B cell (primary cell): ENCODE data around the gene SHLD3. TPM values are rescaled to one million over a fixed set of nuclear protein-coding genes. Genes with fewer than 3 reads are reported as not detected.

Source experiments
- ATAC-seq: fragments of 200-7000 bp; cut with Tn5 transposase; one replicate; pipeline ENCODE4 v1.10.0; 2021; ENCODE audit warnings: low read depth, mild to moderate bottlenecking, moderate number of reproducible peaks, moderate library complexity
- CTCF ChIA-PET: fragments of 350-600 bp; sonication (Branson Sonifier 250); formaldehyde crosslinking; loops from one replicate; lab custom pipeline; 2021; ENCODE audit warnings: antibody characterized with exemption, inconsistent platforms; lab: Charles Lee
- POLR2A ChIA-PET: fragments of 350-600 bp; sonication (Branson Sonifier 250); formaldehyde crosslinking; loops from one replicate; lab custom pipeline; 2021; ENCODE audit warnings: antibody characterized with exemption; lab: Charles Lee
- DNase-seq: peaks from one replicate; pipeline ENCODE4 v3.0.0; 2013
- H2AFZ ChIP-seq: 2 replicates; pipeline ENCODE4 v1.6.1; 2012; ENCODE audit warnings: mild to moderate bottlenecking, low read depth, low read length; ENCODE audit not compliant: insufficient read depth, poor library complexity, severe bottlenecking
- H3K27ac ChIP-seq, 2 donors: 1 replicate in 1 of 2; 2 replicates in 1 of 2; pipeline ENCODE4 v1.5.1; 2012 to 2013; ENCODE audit warnings: low read length in 2 of 2, mild to moderate bottlenecking in 2 of 2, moderate library complexity in 1 of 2
- H3K27me3 ChIP-seq, 4 experiments: fragments of 200-600 bp in 1 of 4; sonication (generic) in 1 of 4; replicated peaks in 1 of 4; 1 replicate in 2 of 4; 2 replicates in 2 of 4; pipeline versions ENCODE4 v1.6.1 to v1.7.0; 2013 to 2016; ENCODE audit warnings: low read length in 3 of 4, mild to moderate bottlenecking in 2 of 4, mixed read lengths in 1 of 4, moderate library complexity in 1 of 4; ENCODE audit not compliant: insufficient read depth in 4 of 4, control insufficient read depth in 3 of 4; ENCODE audit errors: control extremely low read depth in 1 of 4
- H3K36me3 ChIP-seq, 2 experiments: replicated peaks in 1 of 2; 1 replicate in 1 of 2; 2 replicates in 1 of 2; pipeline versions ENCODE4 v1.6.1 to v1.7.1; 2013; ENCODE audit warnings: low read length in 1 of 2; ENCODE audit not compliant: insufficient read depth in 2 of 2, control insufficient read depth in 1 of 2; ENCODE audit errors: control extremely low read depth in 1 of 2, extremely low read depth in 1 of 2
- H3K4me1 ChIP-seq, 2 donors: fragments of 200-600 bp in 1 of 2; sonication (generic) in 1 of 2; 1 replicate in 1 of 2; 2 replicates in 1 of 2; pipeline versions ENCODE4 v1.5.1 to v1.6.1; 2013 to 2017; ENCODE audit warnings: low read length in 2 of 2; ENCODE audit not compliant: control insufficient read depth in 2 of 2, insufficient read depth in 2 of 2
- H3K4me2 ChIP-seq: replicated peaks from 2 replicates; pipeline ENCODE3; 2012; ENCODE audit warnings: mild to moderate bottlenecking, low read depth, low read length; ENCODE audit not compliant: poor library complexity, severe bottlenecking
- H3K4me3 ChIP-seq, 5 experiments: fragments of 200-600 bp in 1 of 5; sonication (generic) in 1 of 5; 1 replicate in 3 of 5; 2 replicates in 2 of 5; pipeline versions ENCODE4 v1.5.1 to v1.7.0; 2011 to 2016; ENCODE audit warnings: low read length in 4 of 5, mild to moderate bottlenecking in 4 of 5, low read depth in 2 of 5, control low read depth in 1 of 5, moderate library complexity in 1 of 5; ENCODE audit not compliant: insufficient read depth in 1 of 5; ENCODE audit errors: control extremely low read depth in 1 of 5, extremely low read depth in 1 of 5
- H3K79me2 ChIP-seq: fragments of 200-600 bp; sonication (generic); one replicate; pipeline ENCODE4 v1.6.0; 2016; ENCODE audit warnings: low read length; ENCODE audit not compliant: control insufficient read depth, insufficient read depth
- H3K9ac ChIP-seq: fragments of 200-600 bp; sonication (generic); 2 replicates; pipeline ENCODE4 v1.6.1; 2017; ENCODE audit warnings: mild to moderate bottlenecking, low read length, moderate library complexity
- H3K9me3 ChIP-seq, 3 donors: one replicate each; pipeline versions ENCODE4 v1.6.1 to v1.7.1; 2013; ENCODE audit warnings: low read length in 2 of 3; ENCODE audit not compliant: control insufficient read depth in 2 of 3, insufficient read depth in 1 of 3; ENCODE audit errors: control extremely low read depth in 1 of 3
- H4K20me1 ChIP-seq: 2 replicates; pipeline ENCODE4 v1.6.0; 2012; ENCODE audit warnings: mild to moderate bottlenecking, low read length; ENCODE audit not compliant: insufficient read depth, control insufficient read depth, poor library complexity, severe bottlenecking
- H3K27ac Mint-ChIP-seq: one replicate; pipeline ENCODE4 v1.8.0; 2021; ENCODE audit warnings: mixed read lengths
- H3K27me3 Mint-ChIP-seq: one replicate; pipeline ENCODE4 v1.8.0; 2021; ENCODE audit warnings: mixed read lengths
- H3K4me1 Mint-ChIP-seq: one replicate; pipeline ENCODE4 v1.8.0; 2021; ENCODE audit warnings: mixed read lengths
- H3K4me3 Mint-ChIP-seq: one replicate; pipeline ENCODE4 v1.8.0; 2021; ENCODE audit warnings: mixed read lengths
- H3K9me3 Mint-ChIP-seq: one replicate; pipeline ENCODE4 v1.8.0; 2022; ENCODE audit warnings: mixed read lengths; ENCODE audit not compliant: insufficient read depth
- EZH2 ChIP-seq: IDR thresholded peaks from 2 replicates; pipeline ENCODE4 v1.6.1; 2012; ENCODE audit warnings: borderline replicate concordance, low read depth, mild to moderate bottlenecking, moderate library complexity, low read length; ENCODE audit not compliant: insufficient read depth, poor library complexity, severe bottlenecking
- WGBS: methylation state at CpG from one replicate; pipeline ENCODE4 v1.1.5; 2013; ENCODE audit warnings: missing lambda C conversion rate; ENCODE audit not compliant: insufficient coverage; 5-methylcytosine and 5-hydroxymethylcytosine counted together
- intact Hi-C: fragments of 100-400 bp; cut with micrococcal nuclease; formaldehyde crosslinking; loops from one replicate; pipeline ENCODE4 v1.10.0; 2022
- polyA plus RNA-seq: library from polyadenylated mRNA; depleted of rRNA; stranded (reverse); fragments of >200 nt; gene quantifications from 2 replicates; pipeline ENCODE4 v1.2.3, GENCODE V29; 2012
- total RNA-seq, 2 donors: library from RNA; stranded (reverse); fragments of 120-200 nt in 1 of 2; gene quantifications; 1 replicate in 1 of 2; 2 replicates in 1 of 2; pipeline versions ENCODE4 v1.2.3 to v1.2.4, GENCODE V29; 2013 to 2022
- TF ChIP-seq, protein P1 (sequence below): fragments of 200-600 bp; IDR thresholded peaks from one replicate; pipeline ENCODE4 v1.8.0; 2022; ENCODE audit warnings: antibody characterized with exemption, mild to moderate bottlenecking

SHLD3 gene
- total and polyA plus RNA-seq, 2 donors (not counting 1 experiment from before 2014, with no cell fraction given), result 3.7 to 6.7 TPM

DNA sequence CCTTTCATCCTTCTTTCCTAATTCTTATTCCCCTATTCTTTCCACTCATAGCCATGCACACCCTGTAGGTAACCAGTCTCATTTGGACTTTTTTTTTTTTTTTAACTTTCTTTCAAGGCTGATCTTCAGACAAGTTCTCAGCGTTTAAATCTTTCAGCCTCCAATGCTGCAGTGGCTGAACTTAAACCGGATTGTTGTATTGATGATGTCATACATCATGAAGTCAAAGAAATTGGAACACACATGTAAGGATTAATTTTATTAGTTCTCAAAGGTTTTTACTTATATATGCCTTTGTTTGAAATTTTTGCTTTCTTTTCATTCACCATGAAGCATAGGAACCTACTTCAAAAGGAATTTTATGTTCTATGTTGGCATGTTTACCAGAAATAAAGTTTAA lies 22.1 kb downstream of the SHLD3 start:
- intact Hi-C loops, result no loop called here
- no peaks in the 10 kb centered on the region for H3K9me3 Mint-ChIP-seq
- Histone ChIP-seq H3K4me3 (no peak overlapping the region), H3K9ac (no peak overlapping the region), H4K20me1 (no peaks in the 10 kb centered on the region), H3K9me3 (no peaks in the 10 kb centered on the region), H2AFZ (no peak overlapping the region), H3K27ac (no peak overlapping the region), H3K4me1 (no peaks in the 10 kb centered on the region), H3K27me3 (no peaks in the 10 kb centered on the region), H3K4me2 (no peak overlapping the region), H3K36me3 (peaks cover 2 to 5% of the 10 kb centered on the region in 2 experiments), H3K79me2 (peaks cover 2% of the 10 kb centered on the region)
- ChIA-PET POLR2A (no interaction called here), CTCF (no interaction called here)
- H3K27me3 Mint-ChIP-seq, result no peaks in the 10 kb centered on the region
- DNase-seq (no peak), ATAC-seq (no peak)
- H3K4me1 Mint-ChIP-seq, result no peaks in the 10 kb centered on the region
- TF ChIP-seq EZH2, result no peak
- TF ChIP-seq, protein P1, sequence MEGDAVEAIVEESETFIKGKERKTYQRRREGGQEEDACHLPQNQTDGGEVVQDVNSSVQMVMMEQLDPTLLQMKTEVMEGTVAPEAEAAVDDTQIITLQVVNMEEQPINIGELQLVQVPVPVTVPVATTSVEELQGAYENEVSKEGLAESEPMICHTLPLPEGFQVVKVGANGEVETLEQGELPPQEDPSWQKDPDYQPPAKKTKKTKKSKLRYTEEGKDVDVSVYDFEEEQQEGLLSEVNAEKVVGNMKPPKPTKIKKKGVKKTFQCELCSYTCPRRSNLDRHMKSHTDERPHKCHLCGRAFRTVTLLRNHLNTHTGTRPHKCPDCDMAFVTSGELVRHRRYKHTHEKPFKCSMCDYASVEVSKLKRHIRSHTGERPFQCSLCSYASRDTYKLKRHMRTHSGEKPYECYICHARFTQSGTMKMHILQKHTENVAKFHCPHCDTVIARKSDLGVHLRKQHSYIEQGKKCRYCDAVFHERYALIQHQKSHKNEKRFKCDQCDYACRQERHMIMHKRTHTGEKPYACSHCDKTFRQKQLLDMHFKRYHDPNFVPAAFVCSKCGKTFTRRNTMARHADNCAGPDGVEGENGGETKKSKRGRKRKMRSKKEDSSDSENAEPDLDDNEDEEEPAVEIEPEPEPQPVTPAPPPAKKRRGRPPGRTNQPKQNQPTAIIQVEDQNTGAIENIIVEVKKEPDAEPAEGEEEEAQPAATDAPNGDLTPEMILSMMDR, result no peak
- WGBS, result no CpG with 5 or more reads among the region's 2 CpGs
- H3K4me3 Mint-ChIP-seq, result no peak overlapping the region
- H3K27ac Mint-ChIP-seq, result no peak overlapping the region

DNA sequence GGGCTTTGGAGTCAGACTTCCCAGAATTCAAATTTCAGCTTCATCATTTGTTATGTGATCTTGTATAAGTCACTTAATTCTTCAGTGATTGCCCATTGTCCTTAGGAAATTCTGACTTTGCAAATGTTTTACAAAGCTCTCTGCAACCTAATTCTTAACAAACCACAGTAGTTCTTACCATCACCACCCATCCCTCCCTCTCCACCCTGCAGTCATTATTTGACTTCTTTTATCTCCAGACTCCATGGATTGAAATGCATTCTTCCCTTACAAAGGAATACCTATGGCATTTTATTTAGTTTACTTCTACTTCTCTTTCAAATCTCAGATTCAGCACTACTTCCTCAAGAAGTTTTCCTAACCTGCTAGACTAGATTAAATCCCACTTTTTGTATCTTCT lies 23.1 kb downstream of the SHLD3 start:
- CTCF ChIA-PET, result no interaction called here
- Mint-ChIP-seq H3K9me3 (no peaks in the 10 kb centered on the region), H3K27ac (no peak overlapping the region), H3K4me1 (no peaks in the 10 kb centered on the region), H3K4me3 (no peak overlapping the region), H3K27me3 (no peaks in the 10 kb centered on the region)
- Histone ChIP-seq H3K4me1 (no peaks in the 10 kb centered on the region), H3K9me3 (no peaks in the 10 kb centered on the region), H3K9ac (no peak overlapping the region), H2AFZ (no peak overlapping the region), H3K27ac (no peak overlapping the region), H3K27me3 (no peaks in the 10 kb centered on the region), H3K79me2 (peaks cover 2% of the 10 kb centered on the region), H3K4me2 (no peak overlapping the region), H3K36me3 (peaks cover 2 to 5% of the 10 kb centered on the region in 2 experiments), H4K20me1 (no peaks in the 10 kb centered on the region), H3K4me3 (no peak overlapping the region)
- intact Hi-C loops, result no loop called here
- ATAC-seq (no peak), DNase-seq (no peak)
- POLR2A ChIA-PET, result no interaction called here
- TF ChIP-seq, protein P1, result no peak
- no peak for TF ChIP-seq EZH2
